Kidney glomerular epithelial cell (primary cell): Measurements from ENCODE around the gene PARP1.
"Not testable (repeated sequence)": the region's sequence is repeated elsewhere in the genome, so short reads cannot be mapped to it uniquely, and the experiment has no call there.

ENCODE experiments used
- DNase-seq: peaks from one replicate; lab custom pipeline; 2025; lab: John Stamatoyannopoulos, UW

Gene PARP1

DNA sequence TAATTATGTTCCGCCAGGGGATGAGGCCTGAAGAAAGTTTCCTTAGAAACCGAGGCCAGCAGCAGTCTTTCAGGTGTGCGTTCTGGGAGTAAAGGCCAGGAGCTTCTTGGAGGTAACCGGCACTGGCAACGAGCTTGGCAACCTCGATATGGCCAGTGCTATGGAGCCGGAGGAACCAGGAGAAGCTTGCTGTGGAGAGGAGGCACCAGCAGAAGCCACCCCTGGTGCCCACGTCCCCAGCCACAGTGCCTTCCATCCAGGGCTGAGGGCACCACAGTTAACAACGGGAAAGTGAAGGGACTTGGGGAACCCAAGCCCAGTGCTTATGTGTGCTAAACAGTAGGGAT is 57.4 kb downstream of the PARP1 start:
- no peak for DNase-seq

DNA sequence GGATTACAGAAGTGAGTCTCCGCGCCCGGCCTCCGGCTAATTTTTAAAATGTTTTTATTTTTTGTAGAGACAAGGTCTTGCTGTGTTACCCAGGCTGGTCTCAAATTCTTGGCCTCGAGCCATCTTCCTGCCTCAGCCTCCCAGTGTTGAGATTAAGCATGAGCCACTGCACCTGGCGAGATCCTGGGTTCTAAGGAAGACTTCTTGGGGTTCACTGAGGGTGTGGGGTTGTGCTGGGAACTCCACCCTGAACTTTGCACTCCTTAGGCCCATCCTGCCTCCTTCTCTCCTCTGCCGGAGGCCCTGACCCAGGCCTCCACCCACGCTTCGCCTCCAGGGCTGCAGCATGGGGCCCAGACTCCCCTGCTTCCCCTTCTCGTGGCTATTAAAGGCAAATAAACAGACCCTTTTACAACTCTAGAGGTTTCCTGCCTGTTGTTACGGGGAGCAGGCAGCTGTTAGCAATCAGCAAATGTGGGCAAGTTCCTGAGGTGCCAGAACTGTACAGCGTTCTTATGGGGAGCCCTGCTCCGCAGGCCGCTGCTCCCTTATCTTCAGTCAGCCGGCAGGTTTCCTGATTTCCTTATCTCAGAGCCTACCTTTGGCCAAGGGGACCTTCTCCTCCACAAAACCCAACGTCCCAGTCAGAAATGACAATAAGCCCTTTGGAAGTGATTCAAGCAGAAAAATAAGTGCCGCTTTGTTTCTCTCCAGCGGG is 57.9 kb downstream of the PARP1 start:
- no peak for DNase-seq

DNA sequence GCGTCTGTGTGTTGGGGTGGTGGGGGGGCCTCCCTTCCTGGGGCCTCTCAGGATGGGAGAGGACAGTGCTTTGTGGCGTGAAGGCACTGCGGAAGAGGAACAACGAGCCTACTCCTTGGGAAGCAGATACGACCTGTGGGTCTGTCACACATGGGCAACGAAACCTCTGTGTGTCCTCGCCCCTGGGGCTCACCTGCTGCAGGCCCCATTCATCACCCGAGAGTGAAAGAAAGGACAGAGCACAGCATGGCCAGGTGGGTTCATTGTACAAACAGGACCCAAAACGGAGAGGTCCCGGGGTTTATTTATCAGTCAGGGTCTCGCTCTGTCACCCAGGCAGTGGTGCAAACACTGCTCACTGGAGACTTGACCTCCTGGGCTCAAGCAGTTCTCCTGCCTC is 58.8 kb downstream of the PARP1 start:
- no peak for DNase-seq

DNA sequence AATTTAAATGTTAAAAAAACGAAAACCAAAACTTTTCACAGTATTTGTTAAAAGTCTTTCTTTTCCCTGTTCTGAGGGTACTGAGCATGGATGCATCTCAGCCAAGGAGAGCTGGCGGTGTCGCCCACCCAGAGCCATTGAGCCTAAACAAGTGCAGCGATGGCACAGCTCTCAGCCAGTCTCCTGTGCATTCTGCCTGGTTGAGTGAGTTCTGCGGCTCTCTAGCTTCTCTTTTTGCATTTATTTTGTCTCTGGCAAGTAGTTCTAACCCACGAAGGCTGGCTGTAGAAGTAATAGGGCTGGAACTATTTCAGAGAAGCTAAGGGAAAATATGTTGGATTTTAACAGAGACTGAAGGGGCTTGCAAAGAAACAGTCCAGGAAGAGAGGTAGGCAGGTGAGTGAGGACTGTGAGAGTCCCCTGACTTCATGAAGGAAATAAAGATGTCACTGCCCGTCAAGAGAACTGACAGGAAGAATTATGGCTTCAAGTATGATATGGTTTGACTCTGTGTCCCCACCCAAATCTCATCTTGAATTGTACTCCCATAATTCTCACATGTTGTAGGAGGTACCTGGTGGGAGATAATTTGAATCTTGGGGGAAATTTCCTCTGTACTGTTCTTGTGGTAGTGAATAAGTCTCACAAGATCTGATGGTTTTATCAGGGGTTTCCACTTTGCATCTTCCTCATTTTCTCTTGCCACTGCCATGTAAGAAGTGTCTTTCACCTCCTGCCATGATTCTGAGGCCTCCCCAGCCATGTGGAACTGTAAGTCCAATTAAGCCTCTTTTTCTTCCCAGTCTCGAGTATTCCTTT is 63.2 kb downstream of the PARP1 start:
- no peak for DNase-seq

DNA sequence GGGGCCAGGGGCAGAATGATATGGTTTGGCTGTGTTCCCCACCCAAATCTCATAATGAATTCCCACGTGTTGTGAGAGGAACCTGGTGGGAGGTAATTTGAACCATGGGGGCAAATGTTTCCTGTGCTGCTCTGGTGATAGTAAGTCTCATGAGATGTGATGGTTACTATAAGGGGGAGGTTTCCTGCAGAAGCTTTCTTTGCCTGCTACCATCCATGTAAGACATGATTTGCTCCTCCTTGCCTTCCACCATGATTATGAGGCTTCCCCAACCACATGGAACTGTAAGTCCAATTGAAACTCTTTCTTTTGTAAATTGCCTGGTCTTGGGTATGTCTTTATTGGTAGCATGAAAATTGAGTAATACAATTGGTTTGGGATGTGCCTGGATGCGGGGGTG is 65.2 kb downstream of the PARP1 start:
- no peak for DNase-seq

DNA sequence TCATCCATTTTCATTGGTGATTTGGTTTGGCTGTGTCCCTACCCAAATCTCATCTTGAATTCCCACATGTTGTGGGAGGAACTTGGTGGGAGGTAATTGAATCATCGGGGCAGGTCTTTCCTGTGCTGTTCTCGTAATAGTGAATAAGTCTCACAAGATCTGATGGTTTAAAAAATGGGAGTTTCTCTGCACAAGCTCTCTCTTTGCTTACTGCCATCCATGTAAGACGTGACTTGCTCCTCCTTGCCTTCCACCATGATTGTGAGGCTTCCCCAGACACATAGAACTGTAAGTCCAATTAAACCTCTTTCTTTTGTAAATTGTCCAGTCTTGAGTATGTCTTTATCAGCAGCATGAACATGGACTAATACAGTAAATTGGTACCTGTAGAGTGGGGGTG is 67.8 kb downstream of the PARP1 start:
- not testable (repeated sequence) for DNase-seq

DNA sequence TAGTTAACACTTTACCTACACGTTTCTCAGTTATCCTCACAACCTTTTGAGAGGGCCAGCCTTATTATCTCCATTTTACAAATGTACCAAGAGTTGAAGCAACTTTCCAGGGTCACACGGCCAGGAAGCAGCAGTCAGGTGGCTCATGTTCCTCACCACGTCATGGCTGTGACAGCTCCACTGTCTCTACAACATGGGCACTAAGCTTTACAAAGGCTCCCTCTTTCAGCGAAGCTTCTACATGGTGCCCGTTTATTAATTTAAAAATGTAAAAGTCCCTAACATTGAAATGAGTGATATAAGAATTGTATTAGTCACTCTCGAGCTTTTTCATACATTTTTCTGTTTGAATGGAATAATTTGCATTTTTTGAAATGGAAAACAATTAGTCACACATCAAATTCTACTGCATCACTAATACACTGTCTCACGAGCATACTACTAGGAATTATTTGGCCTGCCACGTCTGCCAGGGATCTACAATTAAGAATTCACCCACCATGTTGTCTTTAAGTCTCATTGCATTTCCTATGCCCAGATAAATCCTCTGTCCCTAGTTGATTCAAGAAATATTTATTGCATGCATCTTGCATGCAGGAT is 70.5 kb downstream of the PARP1 start:
- no peak for DNase-seq

DNA sequence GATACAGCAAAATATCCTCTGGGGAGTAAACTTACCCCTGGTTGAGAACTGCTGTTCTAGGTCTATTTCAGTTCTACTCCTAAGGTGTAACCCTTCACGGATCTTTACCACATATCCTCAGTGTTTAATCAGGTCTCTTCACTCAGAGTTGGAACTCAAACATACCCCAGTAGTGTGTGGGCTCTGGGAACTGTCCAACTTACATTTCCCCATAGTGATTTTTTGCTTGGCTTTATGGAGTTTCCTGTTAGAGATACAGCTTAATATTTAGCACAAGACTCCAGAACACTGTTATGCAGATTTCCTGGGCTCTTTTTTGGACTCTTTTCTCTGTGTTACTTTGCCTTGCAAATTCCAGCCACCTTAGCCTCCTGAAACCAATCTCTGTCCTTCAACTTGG is 72.2 kb downstream of the PARP1 start:
- no peak for DNase-seq

DNA sequence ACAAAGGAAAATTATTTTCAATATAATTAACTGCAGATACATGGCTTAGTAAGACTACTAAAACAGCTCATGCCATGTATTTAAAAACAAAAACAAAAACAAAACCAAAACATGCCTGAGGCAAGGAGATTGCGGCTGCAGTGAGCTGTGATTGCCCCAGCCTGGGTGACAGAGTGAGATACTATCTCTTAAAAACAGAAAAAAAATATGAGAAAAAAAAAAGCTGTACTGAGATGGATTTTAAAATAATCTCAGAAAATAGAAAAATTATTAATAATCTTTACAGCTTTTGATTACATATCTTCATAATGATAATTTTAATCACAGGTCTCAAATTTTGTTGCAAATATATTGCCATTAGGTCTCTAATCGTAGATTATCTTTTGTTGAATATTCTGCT is 74.9 kb downstream of the PARP1 start:
- no peak for DNase-seq

DNA sequence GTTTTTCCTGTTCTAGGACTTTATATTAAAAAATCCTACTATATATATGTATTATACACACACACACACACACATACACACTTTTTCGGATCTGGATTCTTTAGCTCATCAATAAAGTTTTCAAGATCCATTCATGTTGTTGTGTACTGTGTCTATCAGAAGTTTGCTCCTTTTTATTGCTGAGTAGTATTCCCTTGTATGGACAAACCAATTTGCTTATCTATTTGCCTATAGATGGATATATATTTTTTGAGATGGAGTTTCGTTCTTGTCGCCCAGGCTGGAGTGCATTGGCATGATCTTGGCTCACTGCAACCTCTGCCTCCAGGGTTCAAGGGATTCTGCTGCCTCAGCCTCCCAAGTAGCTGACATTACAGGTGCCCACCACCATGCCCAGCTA is 78.7 kb downstream of the PARP1 start:
- no peak for DNase-seq

DNA sequence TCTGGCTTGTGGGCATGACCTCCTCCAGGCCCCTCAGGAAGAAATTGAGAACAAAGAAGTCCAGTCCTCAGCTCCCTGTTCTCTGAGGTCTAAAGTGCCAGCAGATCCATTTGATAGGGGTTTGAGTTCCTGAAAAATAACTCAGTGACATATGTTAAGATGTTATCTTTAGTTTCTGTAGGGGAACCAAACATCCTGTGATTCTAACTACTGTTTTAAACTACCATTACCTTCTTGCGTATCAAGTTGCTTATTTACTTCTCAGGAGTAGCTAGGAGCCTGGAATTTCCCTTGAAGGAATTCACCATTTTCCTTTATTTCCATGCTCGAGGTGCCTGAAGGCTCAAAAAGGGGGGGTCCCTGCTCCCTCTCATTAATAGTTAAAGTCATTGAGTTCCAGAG is 80.1 kb downstream of the PARP1 start:
- no peak for DNase-seq

DNA sequence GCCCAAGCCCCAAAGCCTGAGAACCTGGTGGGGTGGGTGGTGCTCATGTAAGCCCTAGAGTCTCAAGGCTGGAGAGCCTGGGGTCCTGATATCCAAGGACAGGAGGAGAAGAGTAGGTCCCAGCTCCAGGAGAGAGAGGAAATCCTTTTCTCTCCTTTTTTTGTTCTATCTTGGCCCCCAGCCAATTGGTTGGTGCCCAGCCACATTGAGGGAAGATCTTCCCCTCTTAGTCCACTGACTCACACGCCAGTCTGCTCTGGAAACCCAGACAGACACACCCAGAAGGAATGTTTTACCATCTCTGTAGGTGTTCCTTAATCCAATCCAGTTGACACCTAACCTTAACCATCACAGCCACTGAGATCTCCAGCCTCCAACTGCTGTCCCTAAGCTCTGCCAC is 82.7 kb downstream of the PARP1 start:
- DNase-seq = no peak

DNA sequence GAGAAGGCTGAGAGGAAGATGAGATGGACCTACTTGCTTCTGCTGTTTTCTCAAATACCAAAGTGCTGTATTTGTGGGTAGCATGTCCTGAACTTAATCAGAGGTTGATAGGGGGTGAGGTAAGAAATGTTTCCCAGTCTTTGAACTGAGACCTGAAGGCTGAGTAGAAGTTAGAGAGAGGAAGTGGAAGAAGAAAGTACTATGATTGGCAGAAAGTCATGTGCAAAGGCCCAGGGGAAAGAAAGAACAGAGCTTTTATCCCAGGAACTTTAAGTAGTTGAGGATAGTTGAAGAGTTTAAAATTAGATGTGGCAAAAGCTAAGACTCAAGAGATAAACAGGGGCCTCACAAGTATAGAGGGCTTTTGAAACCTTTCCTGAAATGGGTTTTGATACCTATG is 83.4 kb downstream of the PARP1 start:
- no peak for DNase-seq

DNA sequence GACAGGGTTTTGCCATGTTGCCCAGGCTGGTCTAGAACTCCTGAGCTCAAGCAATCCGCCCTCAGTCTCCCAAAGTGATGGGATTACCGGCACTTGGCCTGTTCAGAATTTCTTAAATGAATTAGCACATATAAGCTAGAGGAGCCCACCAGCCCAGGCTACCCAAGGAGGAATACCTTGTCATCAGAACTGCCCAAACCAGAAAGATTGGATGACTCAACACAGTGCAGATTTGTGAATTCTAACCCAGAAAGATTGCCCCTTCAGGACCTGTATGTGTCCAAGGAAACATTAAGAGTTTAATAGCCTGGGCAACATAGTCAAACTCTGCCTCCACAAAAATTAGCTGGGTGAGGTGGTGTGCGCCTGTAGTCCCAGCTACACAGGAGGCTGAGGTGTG is 84.9 kb downstream of the PARP1 start:
- DNase-seq = no peak

DNA sequence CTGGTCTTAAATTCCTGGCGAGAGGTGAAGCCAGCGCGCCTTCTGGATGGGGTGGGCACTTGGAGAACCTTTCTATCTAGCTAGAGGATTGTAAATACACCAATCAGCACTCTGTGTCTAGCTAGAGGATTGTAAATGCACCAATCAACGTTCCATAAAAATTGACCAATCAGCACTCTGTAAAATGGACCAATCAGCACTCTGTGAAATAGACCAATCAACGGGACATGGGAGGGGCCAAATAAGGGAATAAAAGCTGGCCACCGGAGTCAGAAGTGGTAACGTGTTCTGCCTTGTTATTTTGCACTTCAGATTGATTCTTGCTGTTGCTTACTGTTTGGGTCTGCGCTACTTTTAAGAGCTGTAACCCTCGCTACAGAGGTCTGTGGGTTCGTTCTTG is 87.0 kb downstream of the PARP1 start:
- DNase-seq = no peak

DNA sequence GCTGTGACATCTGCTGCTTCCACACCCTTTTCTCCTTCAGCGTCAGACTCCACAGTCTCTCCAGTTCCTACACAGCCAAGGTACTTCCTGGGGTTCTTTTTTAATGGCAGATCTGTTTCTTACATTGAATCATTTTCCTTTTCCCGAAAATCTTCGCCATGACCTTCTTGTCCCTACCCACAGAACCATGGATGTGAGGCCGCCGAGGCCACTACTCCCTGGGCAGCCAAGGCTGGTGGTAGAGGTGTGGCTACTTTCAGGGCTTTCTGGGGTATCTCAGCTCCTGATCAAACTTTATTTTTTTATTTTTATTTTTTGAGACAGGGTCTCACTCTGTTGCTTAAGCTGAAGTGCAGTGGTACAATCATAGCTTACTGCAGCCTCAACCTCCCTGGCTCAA is 89.4 kb downstream of the PARP1 start:
- no peak for DNase-seq

DNA sequence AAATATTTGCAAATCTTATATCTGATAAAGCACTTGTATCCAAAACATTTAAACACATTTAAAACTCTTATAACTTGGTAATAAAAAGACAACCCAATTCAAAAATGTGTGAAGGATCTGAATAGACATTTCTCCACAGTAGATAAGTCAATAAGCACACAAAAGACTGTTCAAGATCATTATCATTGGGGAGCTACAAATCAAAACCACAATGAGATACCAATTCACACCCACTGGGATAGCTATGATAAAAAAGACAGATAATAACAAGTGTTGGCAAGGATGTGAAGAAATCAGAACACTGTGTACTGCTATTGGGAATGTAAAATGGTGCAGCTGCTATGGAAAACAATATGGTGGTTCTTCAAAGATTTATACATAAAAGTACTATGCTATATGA is 93.8 kb downstream of the PARP1 start:
- no peak for DNase-seq

DNA sequence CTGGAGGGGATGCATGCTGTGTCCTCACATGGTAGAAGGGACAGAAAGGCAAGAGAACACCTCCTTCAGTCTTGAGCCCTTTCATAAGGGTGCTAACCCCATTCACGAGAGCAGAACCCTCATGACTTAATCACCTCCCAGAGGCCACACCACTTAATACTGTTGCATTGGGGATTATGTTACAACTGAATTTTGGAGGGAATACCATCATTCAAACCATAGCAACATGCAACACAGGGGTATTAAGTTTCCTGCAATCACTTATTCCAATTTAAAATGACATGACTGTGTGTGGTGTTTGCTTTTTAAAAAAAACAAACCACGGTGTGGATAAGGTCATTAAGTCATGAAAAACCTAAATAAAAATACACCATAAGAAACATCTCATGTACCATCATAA is 95.8 kb downstream of the PARP1 start:
- no peak for DNase-seq

DNA sequence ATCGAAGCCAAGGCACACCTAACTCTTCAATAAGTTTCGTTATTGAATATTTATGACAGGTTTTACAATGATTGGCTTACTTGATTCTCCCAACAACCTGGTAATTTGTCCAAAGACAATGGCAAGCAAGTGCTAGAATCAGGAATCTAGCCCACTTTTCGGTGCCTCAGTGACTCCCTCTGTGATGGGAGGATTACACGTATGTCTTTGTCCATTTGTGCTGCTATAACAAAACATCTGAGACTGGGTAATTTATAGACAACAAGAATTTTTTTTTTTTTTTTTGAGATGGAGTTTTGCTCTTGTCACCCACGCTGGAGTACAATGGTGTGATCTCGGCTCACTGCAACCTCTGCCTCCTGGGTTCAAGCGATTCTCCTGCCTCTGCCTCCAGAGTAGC is 96.5 kb downstream of the PARP1 start:
- DNase-seq = no peak
